ENCODE measurements around the gene FYTTD1.
"Not testable (repeated sequence)": the region's sequence is repeated elsewhere in the genome, so short reads cannot be mapped to it uniquely, and the experiment has no call there.

FYTTD1 gene

GRCh38 chr3:197749601-197750395 is at the start of gene FYTTD1:
Gene FYTTD1, plus strand, starts transcription at chr3:197749883. Its CDS starts 89 bp downstream, at chr3:197749972.
- peak; percentile 63 to 77 (median 69) for DNase-seq (ENCODE audit: low read depth in 4 of 4, low spot score in 1 of 4)

- DNase-seq (ENCODE audit: low read depth in 4 of 4, low spot score in 1 of 4) = no peak
Measured at GRCh38 chr3:197700095-197700494, 49.6 kb upstream of the FYTTD1 start.

GRCh38 chr3:197701841-197702240 is 47.8 kb upstream of the FYTTD1 start:
- no peak for DNase-seq (ENCODE audit: low read depth in 4 of 4, low spot score in 1 of 4)

GRCh38 chr3:197706658-197707057 is 43.0 kb upstream of the FYTTD1 start:
- DNase-seq (ENCODE audit: low read depth in 4 of 4, low spot score in 1 of 4) = no peak

GRCh38 chr3:197709135-197709534 is 40.5 kb upstream of the FYTTD1 start:
- DNase-seq (ENCODE audit: low read depth in 4 of 4, low spot score in 1 of 4) = no peak

- not testable (repeated sequence) for DNase-seq (ENCODE audit: low read depth in 4 of 4, low spot score in 1 of 4)
Measured at GRCh38 chr3:197710965-197711364, 38.7 kb upstream of the FYTTD1 start.

GRCh38 chr3:197711973-197712707 is 37.5 kb upstream of the FYTTD1 start:
- DNase-seq (ENCODE audit: low read depth in 4 of 4, low spot score in 1 of 4) = peak; percentile 45 to 80 (median 72)

GRCh38 chr3:197713477-197713822 is 36.2 kb upstream of the FYTTD1 start:
- DNase-seq (ENCODE audit: low read depth in 4 of 4, low spot score in 1 of 4) = no peak

GRCh38 chr3:197714251-197714650 is 35.4 kb upstream of the FYTTD1 start:
- DNase-seq (ENCODE audit: low read depth in 4 of 4, low spot score in 1 of 4) = no peak

- DNase-seq (ENCODE audit: low read depth in 4 of 4, low spot score in 1 of 4) = no peak
Measured at GRCh38 chr3:197718891-197719290, 30.8 kb upstream of the FYTTD1 start.

- DNase-seq (ENCODE audit: low read depth in 4 of 4, low spot score in 1 of 4) = no peak
Measured at GRCh38 chr3:197720694-197721093, 29.0 kb upstream of the FYTTD1 start.

GRCh38 chr3:197722734-197723133 is 26.9 kb upstream of the FYTTD1 start:
- DNase-seq (ENCODE audit: low read depth in 4 of 4, low spot score in 1 of 4) = no peak

GRCh38 chr3:197727878-197728277 is 21.8 kb upstream of the FYTTD1 start:
- DNase-seq (ENCODE audit: low read depth in 4 of 4, low spot score in 1 of 4) = not testable (repeated sequence)

GRCh38 chr3:197728487-197728886 is 21.2 kb upstream of the FYTTD1 start:
- DNase-seq (ENCODE audit: low read depth in 4 of 4, low spot score in 1 of 4) = no peak

- no peak for DNase-seq (ENCODE audit: low read depth in 4 of 4, low spot score in 1 of 4)
Measured at GRCh38 chr3:197730200-197730599, 19.5 kb upstream of the FYTTD1 start.

GRCh38 chr3:197730770-197731169 is 18.9 kb upstream of the FYTTD1 start:
- not testable (repeated sequence) for DNase-seq (ENCODE audit: low read depth in 4 of 4, low spot score in 1 of 4)

GRCh38 chr3:197731483-197731882 is 18.2 kb upstream of the FYTTD1 start:
- not testable (repeated sequence) for DNase-seq (ENCODE audit: low read depth in 4 of 4, low spot score in 1 of 4)

GRCh38 chr3:197733042-197733441 is 16.6 kb upstream of the FYTTD1 start:
- DNase-seq (ENCODE audit: low read depth in 4 of 4, low spot score in 1 of 4) = no peak

- no peak for DNase-seq (ENCODE audit: low read depth in 4 of 4, low spot score in 1 of 4)
Measured at GRCh38 chr3:197734667-197735318, 14.9 kb upstream of the FYTTD1 start.

GRCh38 chr3:197736010-197736490 is 13.6 kb upstream of the FYTTD1 start:
- peak in 1 of 4 experiments; percentile 46 for DNase-seq (ENCODE audit: low read depth in 4 of 4, low spot score in 1 of 4)

- peak; percentile 80 to 92 (median 87) for DNase-seq (ENCODE audit: low read depth in 4 of 4, low spot score in 1 of 4)
Measured at GRCh38 chr3:197736491-197737318, 13.0 kb upstream of the FYTTD1 start, which contains the start of gene RUBCN. Gene RUBCN, minus strand, starts transcription at chr3:197736904. Its CDS starts 185 bp downstream, at chr3:197736719.

Data from stimulated activated CD4-positive, alpha-beta T cell treated with anti-CD3 and anti-CD28 coated beads, Interleukin-1b, Interleukin-23, amount 100 ng/mL, for 24 hours (primary cell).